WTC11 (cell line): ENCODE results near the gene RPS6KA5. TPM values are rescaled to one million over a fixed set of nuclear protein-coding genes. Genes with fewer than 3 reads are reported as not detected.

Experiments used
- ATAC-seq: fragments of 200-7000 bp; cut with Tn5 transposase; 2 replicates; pipeline ENCODE4 v1.10.0; 2021; ENCODE audit warnings: mild to moderate bottlenecking, moderate library complexity
- CTCF ChIA-PET: fragments of 300-600 bp; sonication (Branson Sonifier 250); formaldehyde crosslinking; loops from one replicate; lab custom pipeline; 2021; ENCODE audit warnings: antibody characterized with exemption; lab: Charles Lee
- POLR2A ChIA-PET: fragments of 350-600 bp; sonication (Branson Sonifier 250); formaldehyde crosslinking; loops from one replicate; lab custom pipeline; 2021; ENCODE audit warnings: antibody characterized with exemption; lab: Charles Lee
- DNase-seq: peaks from one replicate; pipeline ENCODE4 v3.0.0; 2021; ENCODE audit warnings: low spot score
- H3K27ac Mint-ChIP-seq: 2 replicates; pipeline ENCODE4 v1.8.0; 2021; ENCODE audit warnings: mixed read lengths
- H3K27me3 Mint-ChIP-seq: 2 replicates; pipeline ENCODE4 v1.8.0; 2021; ENCODE audit warnings: low read depth, mild to moderate bottlenecking, moderate library complexity, mixed read lengths
- H3K36me3 Mint-ChIP-seq: 2 replicates; pipeline ENCODE4 v1.8.0; 2021; ENCODE audit warnings: mixed read lengths
- H3K4me1 Mint-ChIP-seq: 2 replicates; pipeline ENCODE4 v1.8.0; 2022; ENCODE audit warnings: mixed read lengths
- H3K4me3 Mint-ChIP-seq: 2 replicates; pipeline ENCODE4 v1.8.0; 2021; ENCODE audit warnings: mild to moderate bottlenecking, moderate library complexity, mixed read lengths
- H3K9me3 Mint-ChIP-seq: 2 replicates; pipeline ENCODE4 v1.8.0; 2021; ENCODE audit warnings: mixed read lengths
- ATF1 ChIP-seq: sonication (generic); formaldehyde crosslinking; IDR thresholded peaks from 2 replicates; pipeline ENCODE4 v1.8.1; 2023; ENCODE audit warnings: mild to moderate bottlenecking, moderate library complexity, missing genetic modification reagents
- ATF6 ChIP-seq: sonication (generic); formaldehyde crosslinking; IDR thresholded peaks from 2 replicates; pipeline ENCODE4 v1.8.1; 2023; ENCODE audit warnings: mild to moderate bottlenecking, missing genetic modification reagents
- CDX4 ChIP-seq: fragments of 250-450 bp; sonication (Bioruptor Pico); IDR thresholded peaks from 2 replicates; pipeline ENCODE4 v1.9.0; 2021; ENCODE audit warnings: moderate library complexity, mild to moderate bottlenecking, inconsistent platforms, borderline replicate concordance
- ESRRA ChIP-seq: sonication (generic); formaldehyde crosslinking; IDR thresholded peaks from 2 replicates; pipeline ENCODE4 v1.8.1; 2022; ENCODE audit warnings: mild to moderate bottlenecking, missing genetic modification reagents, borderline replicate concordance
- FOXP1 ChIP-seq: sonication (generic); formaldehyde crosslinking; IDR thresholded peaks from 2 replicates; pipeline ENCODE4 v1.8.0; 2022; ENCODE audit warnings: missing genetic modification reagents, mild to moderate bottlenecking, moderate library complexity, borderline replicate concordance
- HMGXB4 ChIP-seq: sonication (generic); formaldehyde crosslinking; IDR thresholded peaks from 2 replicates; pipeline ENCODE4 v1.8.1; 2023; ENCODE audit warnings: mild to moderate bottlenecking, moderate library complexity, missing genetic modification reagents
- JUN ChIP-seq: sonication (generic); formaldehyde crosslinking; IDR thresholded peaks from 2 replicates; pipeline ENCODE4 v1.8.0; 2023; ENCODE audit warnings: mild to moderate bottlenecking, missing genetic modification reagents
- NFYB ChIP-seq: sonication (generic); formaldehyde crosslinking; conservative IDR thresholded peaks from 2 replicates; pipeline ENCODE4 v1.8.0; 2022; ENCODE audit warnings: low read depth, missing genetic modification reagents
- PREB ChIP-seq: sonication (generic); formaldehyde crosslinking; IDR thresholded peaks from 2 replicates; pipeline ENCODE4 v1.8.1; 2022; ENCODE audit warnings: mild to moderate bottlenecking, missing genetic modification reagents, moderate library complexity, borderline replicate concordance
- PRRX2 ChIP-seq: fragments of 250-450 bp; sonication (Bioruptor Pico); IDR thresholded peaks from 2 replicates; pipeline ENCODE4 v1.8.0; 2021; ENCODE audit warnings: mild to moderate bottlenecking
- SP1 ChIP-seq: sonication (generic); formaldehyde crosslinking; conservative IDR thresholded peaks from 2 replicates; pipeline ENCODE4 v1.8.1; 2022; ENCODE audit warnings: missing genetic modification reagents
- STAT6 ChIP-seq: sonication (generic); formaldehyde crosslinking; conservative IDR thresholded peaks from 2 replicates; pipeline ENCODE4 v1.8.1; 2023; ENCODE audit warnings: mild to moderate bottlenecking, low read depth, missing genetic modification reagents, moderate library complexity
- ZNF232 ChIP-seq: sonication (generic); formaldehyde crosslinking; IDR thresholded peaks from 2 replicates; pipeline ENCODE4 v1.8.0; 2022; ENCODE audit warnings: mild to moderate bottlenecking, missing genetic modification reagents
- ZNF263 ChIP-seq: sonication (generic); formaldehyde crosslinking; IDR thresholded peaks from 2 replicates; pipeline ENCODE4 v1.8.1; 2022; ENCODE audit warnings: low read depth, mild to moderate bottlenecking, moderate library complexity, missing genetic modification reagents
- ZNF317 ChIP-seq: sonication (generic); formaldehyde crosslinking; IDR thresholded peaks from 2 replicates; pipeline ENCODE4 v1.8.1; 2023; ENCODE audit warnings: low read depth, mild to moderate bottlenecking, moderate library complexity, missing genetic modification reagents, borderline replicate concordance
- ZNF416 ChIP-seq: fragments of 250-450 bp; sonication (Bioruptor Pico); IDR thresholded peaks from 2 replicates; pipeline ENCODE4 v1.9.0; 2021; ENCODE audit warnings: mild to moderate bottlenecking, inconsistent platforms
- ZNF512 ChIP-seq: sonication (generic); formaldehyde crosslinking; IDR thresholded peaks from 2 replicates; pipeline ENCODE4 v1.8.1; 2022; ENCODE audit warnings: missing genetic modification reagents, borderline replicate concordance
- total RNA-seq: library from RNA; stranded (reverse); gene quantifications from 3 replicates; pipeline ENCODE4 v1.2.3, GENCODE V29; 2021

Gene RPS6KA5
- total RNA-seq, 1 experiment from 2014 or later: 5.2 TPM

- no peaks in the 10 kb centered on the region for H3K4me1 Mint-ChIP-seq
- H3K4me3 Mint-ChIP-seq: no peak overlapping the region
- no peaks in the 10 kb centered on the region for H3K36me3 Mint-ChIP-seq
- H3K27me3 Mint-ChIP-seq: no peaks in the 10 kb centered on the region
- ChIA-PET POLR2A (no interaction called here), CTCF (interaction anchor here (1.5 kb wide), 1 partner anchor 119 kb away, joined by 4 read pairs; no protein-coding TSS in a partner anchor)
- DNase-seq (no peak), ATAC-seq (no peak)
- H3K9me3 Mint-ChIP-seq: no peaks in the 10 kb centered on the region
- TF ChIP-seq ATF6 (no peak), FOXP1 (no peak), ESRRA (CRISPR knock-in tag) (no peak), ZNF232 (CRISPR knock-in tag) (no peak), ZNF317 (CRISPR knock-in tag) (no peak), HMGXB4 (no peak), SP1 (CRISPR knock-in tag) (no peak), NFYB (no peak), ATF1 (no peak), CDX4 (CRISPR knock-in tag) (no peak), STAT6 (CRISPR knock-in tag) (no peak), ZNF512 (CRISPR knock-in tag) (no peak), ZNF263 (no peak), PRRX2 (CRISPR knock-in tag) (no peak), JUN (CRISPR knock-in tag) (no peak), ZNF416 (CRISPR knock-in tag) (no peak), PREB (no peak)
- no peak overlapping the region for H3K27ac Mint-ChIP-seq
These were observed 40.8 kb downstream of the RPS6KA5 start for GRCh38 chr14:91019673-91020072.
